Measurements from ENCODE around the gene ELMO3. TPM values are rescaled to one million over a fixed set of nuclear protein-coding genes. Genes with fewer than 3 reads are reported as not detected.
A peak's percentile ranks its signal among the peaks of the same experiment; 100 is the strongest.

The ELMO3 gene
- total RNA-seq, 2 experiments from 2014 or later: 7.6 to 7.8 TPM

DNA sequence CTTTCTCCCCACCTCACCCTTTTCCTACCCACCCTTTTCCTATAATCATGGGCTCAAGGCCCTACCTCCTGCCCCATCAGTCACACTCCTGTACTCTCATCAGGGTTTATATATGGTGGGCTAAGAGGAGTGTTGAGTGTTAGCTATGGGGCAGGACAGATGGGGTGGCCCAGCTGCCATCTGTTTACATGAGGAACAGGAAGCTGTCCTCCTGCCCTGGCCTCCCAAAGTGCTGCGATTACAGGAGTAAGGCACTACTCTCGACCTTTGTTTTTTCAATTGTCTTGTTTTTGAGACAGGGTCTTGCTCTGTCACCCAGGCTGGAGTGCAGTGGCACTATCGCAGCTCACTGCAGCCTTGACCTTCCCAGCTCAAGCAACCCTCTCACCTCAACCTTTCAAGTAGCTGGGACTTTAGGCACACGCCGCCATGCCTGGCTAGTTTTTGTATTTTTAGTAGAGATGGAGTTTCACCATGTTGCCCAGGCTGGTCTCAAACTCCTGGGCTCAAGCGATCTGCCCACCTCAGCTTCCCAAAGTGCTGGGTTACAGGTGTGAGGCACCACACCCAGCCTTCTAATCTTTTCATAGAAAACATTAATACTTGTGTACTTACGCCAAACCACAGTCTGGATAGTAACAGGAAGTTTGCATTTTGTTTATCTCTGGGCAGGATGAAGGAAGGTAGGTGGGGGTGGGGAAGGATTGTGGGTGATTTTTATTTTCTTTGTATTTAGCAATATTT is 40.9 kb upstream of the ELMO3 start:
- DNase-seq (ENCODE audit: low spot score): no peak
- peak overlapping the region; percentile 89 for H3K4me3 ChIP-seq (ENCODE audit: low read depth, low read length, poor library complexity, severe bottlenecking)
- H3K79me2 ChIP-seq (ENCODE audit: insufficient read depth, low read depth, low read length): no peaks in the 10 kb centered on the region
- no peaks in the 10 kb centered on the region for H3K9me2 ChIP-seq (ENCODE audit: insufficient read depth, low read length)
- H3K27ac ChIP-seq (ENCODE audit: low read depth, low read length, poor library complexity, severe bottlenecking): no peak overlapping the region
- no peaks in the 10 kb centered on the region for H3K9me3 ChIP-seq (ENCODE audit: low read length)
- no peaks in the 10 kb centered on the region for H4K20me1 ChIP-seq (ENCODE audit: insufficient read depth, low read length)
- TSS peak; percentile 64 for BruUV-seq (replicated peaks)
- intact Hi-C loops (cut with micrococcal nuclease; ENCODE audit: unreplicated experiment): no loop called here
- H3K4me1 ChIP-seq (ENCODE audit: insufficient read depth, low read length, poor library complexity, severe bottlenecking): peaks cover 21% of the 10 kb centered on the region
- POLR2A ChIA-PET: no interaction called here
- CTCF ChIA-PET (ENCODE audit: unreplicated experiment): interaction anchor here (0.8 to 1.0 kb wide), 2 partner anchors 9 to 10 kb away, joined by 3 to 7 read pairs; no protein-coding TSS in a partner anchor
- H2AFZ ChIP-seq (ENCODE audit: low read length): no peak overlapping the region
- H3K36me3 ChIP-seq (ENCODE audit: insufficient read depth, low read length): no peaks in the 10 kb centered on the region
- H3K4me2 ChIP-seq (ENCODE audit: low read length): peak overlapping the region; percentile 98
- TF ChIP-seq EZH2phosphoT487 (IDR thresholded peaks at IDR 0.05; ENCODE audit: borderline replicate concordance, low read depth, low read length): no peak
- TF ChIP-seq, protein P1, sequence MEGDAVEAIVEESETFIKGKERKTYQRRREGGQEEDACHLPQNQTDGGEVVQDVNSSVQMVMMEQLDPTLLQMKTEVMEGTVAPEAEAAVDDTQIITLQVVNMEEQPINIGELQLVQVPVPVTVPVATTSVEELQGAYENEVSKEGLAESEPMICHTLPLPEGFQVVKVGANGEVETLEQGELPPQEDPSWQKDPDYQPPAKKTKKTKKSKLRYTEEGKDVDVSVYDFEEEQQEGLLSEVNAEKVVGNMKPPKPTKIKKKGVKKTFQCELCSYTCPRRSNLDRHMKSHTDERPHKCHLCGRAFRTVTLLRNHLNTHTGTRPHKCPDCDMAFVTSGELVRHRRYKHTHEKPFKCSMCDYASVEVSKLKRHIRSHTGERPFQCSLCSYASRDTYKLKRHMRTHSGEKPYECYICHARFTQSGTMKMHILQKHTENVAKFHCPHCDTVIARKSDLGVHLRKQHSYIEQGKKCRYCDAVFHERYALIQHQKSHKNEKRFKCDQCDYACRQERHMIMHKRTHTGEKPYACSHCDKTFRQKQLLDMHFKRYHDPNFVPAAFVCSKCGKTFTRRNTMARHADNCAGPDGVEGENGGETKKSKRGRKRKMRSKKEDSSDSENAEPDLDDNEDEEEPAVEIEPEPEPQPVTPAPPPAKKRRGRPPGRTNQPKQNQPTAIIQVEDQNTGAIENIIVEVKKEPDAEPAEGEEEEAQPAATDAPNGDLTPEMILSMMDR (conservative IDR thresholded peaks at IDR 0.05; ENCODE audit: low read length): no peak

DNA sequence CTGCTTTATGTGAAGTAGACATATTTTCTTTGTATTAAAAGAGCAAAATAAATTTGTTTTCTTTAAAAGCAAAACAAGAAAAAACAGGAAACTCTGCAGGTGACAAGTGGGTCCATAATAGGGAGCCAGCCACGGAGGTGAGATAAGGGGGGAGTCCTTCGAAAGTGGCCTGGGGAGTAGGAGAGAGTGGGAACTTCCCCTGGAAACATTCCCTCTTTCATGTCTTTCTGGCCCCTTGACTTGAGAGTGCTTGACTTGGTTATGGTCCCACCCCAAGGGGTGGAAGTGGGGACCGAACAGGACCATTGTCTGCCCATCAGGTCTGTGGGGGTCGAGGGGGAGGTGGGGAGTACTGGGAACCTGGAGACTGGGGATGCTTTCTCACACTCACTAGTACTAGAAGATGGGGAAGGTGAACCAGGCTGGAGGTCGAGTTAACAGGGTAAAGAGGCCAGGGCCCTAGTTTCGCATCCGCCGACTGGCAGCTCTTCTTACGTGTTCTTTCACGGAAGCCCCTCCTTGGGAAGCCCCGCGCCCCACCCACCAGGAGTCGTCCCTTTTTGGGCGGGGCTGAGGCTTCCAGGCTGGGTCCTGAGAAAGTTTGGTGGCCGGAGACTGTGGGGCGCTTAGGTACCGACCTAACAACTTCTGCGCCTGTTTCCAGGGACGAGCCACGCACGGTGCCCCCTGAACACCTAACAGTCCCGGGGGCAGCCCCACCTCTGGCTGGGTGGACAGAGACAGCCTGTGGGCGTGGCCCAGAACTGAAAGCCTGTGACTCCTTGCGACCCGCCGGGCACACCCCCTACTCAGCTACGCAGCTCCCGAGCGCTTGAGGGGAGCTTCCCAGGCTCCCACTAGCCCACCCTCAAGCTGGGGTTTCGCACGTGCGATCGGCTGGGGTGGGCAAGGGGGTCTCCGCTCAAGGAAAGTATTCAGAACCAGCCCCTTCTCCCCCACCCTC is 40.0 kb upstream of the ELMO3 start:
- ChIA-PET CTCF (ENCODE audit: unreplicated experiment) (interaction anchor here (1.0 kb wide), 1 partner anchor 9 kb away, joined by 7 read pairs; no protein-coding TSS in a partner anchor), POLR2A (interaction anchor here (0.6 kb wide), 1 partner anchor 344 kb away, joined by 3 read pairs; no protein-coding TSS in a partner anchor)
- Histone ChIP-seq H3K9me2 (ENCODE audit: insufficient read depth, low read length) (no peaks in the 10 kb centered on the region), H2AFZ (ENCODE audit: low read length) (peak overlapping the region; percentile 81; the same call in 1 of the 2 replicates), H3K36me3 (ENCODE audit: insufficient read depth, low read length) (no peaks in the 10 kb centered on the region), H3K79me2 (ENCODE audit: insufficient read depth, low read depth, low read length) (no peaks in the 10 kb centered on the region), H3K4me2 (ENCODE audit: low read length) (peak overlapping the region; percentile 98), H3K4me3 (ENCODE audit: low read depth, low read length, poor library complexity, severe bottlenecking) (peak overlapping the region; percentile 89), H3K9me3 (ENCODE audit: low read length) (no peaks in the 10 kb centered on the region), H3K4me1 (ENCODE audit: insufficient read depth, low read length, poor library complexity, severe bottlenecking) (peaks cover 21% of the 10 kb centered on the region), H3K27ac (ENCODE audit: low read depth, low read length, poor library complexity, severe bottlenecking) (peak overlapping the region; percentile 10), H4K20me1 (ENCODE audit: insufficient read depth, low read length) (no peaks in the 10 kb centered on the region)
- BruUV-seq (replicated peaks): no TSS peak
- intact Hi-C loops (cut with micrococcal nuclease; ENCODE audit: unreplicated experiment): loop anchor here (1.0 kb wide), 1 partner anchor 87 kb away; no protein-coding TSS in a partner anchor
- peak; percentile 71 for DNase-seq (ENCODE audit: low spot score)
- TF ChIP-seq EZH2phosphoT487 (IDR thresholded peaks at IDR 0.05; ENCODE audit: borderline replicate concordance, low read depth, low read length): no peak
- TF ChIP-seq, protein P1 (conservative IDR thresholded peaks at IDR 0.05; ENCODE audit: low read length): no peak
